Sigmoid colon (tissue), 7 donors: ENCODE data around the gene CFAP141. TPM values are rescaled to one million over a fixed set of nuclear protein-coding genes. Genes with fewer than 3 reads are reported as not detected.
"Not testable (repeated sequence)": the region's sequence is repeated elsewhere in the genome, so short reads cannot be mapped to it uniquely, and the experiment has no call there.

Experiments used
- DNase-seq: peaks from one replicate; pipeline ENCODE4 v3.0.0-alpha.2; 2019
- H3K27ac ChIP-seq, 4 donors: fragments of 200-600 bp; sonication (generic); one replicate each; pipeline ENCODE4 v1.5.1; 2016 to 2019; ENCODE audit warnings: mild to moderate bottlenecking in 1 of 4
- H3K27me3 ChIP-seq, 3 donors: fragments of 200-600 bp; sonication (generic); one replicate each; pipeline ENCODE4 v1.5.1; 2019; ENCODE audit warnings: mild to moderate bottlenecking in 1 of 3
- H3K36me3 ChIP-seq, 4 donors: fragments of 200-600 bp; sonication (generic); one replicate each; pipeline ENCODE4 v1.5.1; 2016 to 2019
- H3K4me1 ChIP-seq, 4 donors: fragments of 200-600 bp; sonication (generic); one replicate each; pipeline ENCODE4 v1.5.1; 2017 to 2019
- H3K4me3 ChIP-seq, 4 donors: fragments of 200-600 bp; sonication (generic); one replicate each; pipeline ENCODE4 v1.5.1; 2017 to 2019; ENCODE audit warnings: mild to moderate bottlenecking in 2 of 4, moderate library complexity in 1 of 4
- H3K9me3 ChIP-seq, 4 donors: fragments of 200-600 bp in 3 of 4; sonication (generic) in 3 of 4; one replicate each; pipeline versions ENCODE4 v1.5.1 to v1.6.1; 2013 to 2019
- EP300 ChIP-seq, 4 donors: sonication (generic); formaldehyde crosslinking; IDR thresholded peaks; one replicate each; pipeline ENCODE4 v1.6.1; 2017; ENCODE audit warnings: antibody characterized with exemption in 4 of 4
- POLR2A ChIP-seq, 2 donors: fragments of 450-650 bp; IDR thresholded peaks; one replicate each; pipeline ENCODE4 v1.6.1; 2016; ENCODE audit warnings: antibody characterized with exemption in 2 of 2, mild to moderate bottlenecking in 2 of 2, moderate library complexity in 2 of 2
- POLR2AphosphoS5 ChIP-seq, 4 donors: sonication (generic); formaldehyde crosslinking; IDR thresholded peaks; one replicate each; pipeline ENCODE4 v1.6.1; 2017; ENCODE audit warnings: antibody characterized with exemption in 4 of 4
- WGBS, 2 donors: extraction: QIAGEN DNeasy Blood & Tissue Kit; methylation state at CpG; one replicate each; pipeline ENCODE4 v1.1.7; 2013; 5-methylcytosine and 5-hydroxymethylcytosine counted together
- intact Hi-C: fragments of 100-400 bp; cut with DNase I; formaldehyde crosslinking; loops from one replicate; pipeline ENCODE4 v1.15.1; 2023
- polyA plus RNA-seq, 3 donors: library from polyadenylated mRNA; stranded (reverse); fragments of 200-250 nt; gene quantifications; one replicate each; pipeline ENCODE4 v1.2.3, GENCODE V29; 2013
- total RNA-seq, 4 donors: library from RNA; depleted of rRNA; stranded (reverse); fragments of >200 nt; gene quantifications; one replicate each; pipeline ENCODE4 v1.1.0, GENCODE V29; 2016
- TF ChIP-seq, protein P1 (sequence below), 4 experiments: fragments of 450-650 bp in 3 of 4; fragments of 200-600 bp in 1 of 4; IDR thresholded peaks; one replicate each; pipeline ENCODE4 v1.5.1; 2016 to 2019; ENCODE audit warnings: antibody characterized with exemption in 4 of 4, mild to moderate bottlenecking in 3 of 4, moderate library complexity in 2 of 4
- donor health status: healthy with polysubstance abuse.
- donor health status: Bipolar disorder and iron deficiency.
- donor health status: healthy.

The CFAP141 gene
- total and polyA plus RNA-seq, 7 donors = not detected

DNA sequence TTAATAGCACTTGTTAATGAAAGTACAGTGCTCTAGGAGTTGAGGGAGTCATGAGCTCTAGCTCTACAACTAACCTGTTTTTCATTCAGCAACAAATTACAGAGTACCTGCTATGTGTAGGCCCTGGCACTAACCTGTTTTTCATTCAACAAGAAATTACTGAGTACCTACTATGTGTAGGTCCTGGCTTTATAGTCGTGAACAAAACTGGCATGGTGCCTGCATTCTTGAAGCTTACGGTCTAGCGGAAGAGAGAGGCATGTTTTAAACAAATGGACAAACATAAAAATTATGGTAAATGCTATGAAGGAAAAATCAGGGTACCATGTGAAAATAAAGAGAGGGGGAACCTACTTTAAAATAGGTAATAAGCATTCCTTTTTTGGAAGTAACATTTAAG lies 12.4 kb upstream of the CFAP141 start:
- peaks cover 14 to 40% (median 18%) of the 10 kb centered on the region in 4 donors for H3K36me3 ChIP-seq
- H3K9me3 ChIP-seq = no peaks in the 10 kb centered on the region
- peaks cover 0 to 49% (median 42%) of the 10 kb centered on the region in 4 donors for H3K4me1 ChIP-seq
- no peaks in the 10 kb centered on the region for H3K27me3 ChIP-seq
- peak overlapping the region in 1 of 4 donors; percentile 80 for H3K4me3 ChIP-seq
- 67 to 79% methylated on average over 3 of the region's 3 CpGs for WGBS, 2 donors
- intact Hi-C loops = no loop called here
- TF ChIP-seq, protein P1, sequence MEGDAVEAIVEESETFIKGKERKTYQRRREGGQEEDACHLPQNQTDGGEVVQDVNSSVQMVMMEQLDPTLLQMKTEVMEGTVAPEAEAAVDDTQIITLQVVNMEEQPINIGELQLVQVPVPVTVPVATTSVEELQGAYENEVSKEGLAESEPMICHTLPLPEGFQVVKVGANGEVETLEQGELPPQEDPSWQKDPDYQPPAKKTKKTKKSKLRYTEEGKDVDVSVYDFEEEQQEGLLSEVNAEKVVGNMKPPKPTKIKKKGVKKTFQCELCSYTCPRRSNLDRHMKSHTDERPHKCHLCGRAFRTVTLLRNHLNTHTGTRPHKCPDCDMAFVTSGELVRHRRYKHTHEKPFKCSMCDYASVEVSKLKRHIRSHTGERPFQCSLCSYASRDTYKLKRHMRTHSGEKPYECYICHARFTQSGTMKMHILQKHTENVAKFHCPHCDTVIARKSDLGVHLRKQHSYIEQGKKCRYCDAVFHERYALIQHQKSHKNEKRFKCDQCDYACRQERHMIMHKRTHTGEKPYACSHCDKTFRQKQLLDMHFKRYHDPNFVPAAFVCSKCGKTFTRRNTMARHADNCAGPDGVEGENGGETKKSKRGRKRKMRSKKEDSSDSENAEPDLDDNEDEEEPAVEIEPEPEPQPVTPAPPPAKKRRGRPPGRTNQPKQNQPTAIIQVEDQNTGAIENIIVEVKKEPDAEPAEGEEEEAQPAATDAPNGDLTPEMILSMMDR (IDR thresholded peaks at IDR 0.05) = no peak
- no peak for TF ChIP-seq POLR2AphosphoS5 (IDR thresholded peaks at IDR 0.05)
- no peak for TF ChIP-seq EP300 (IDR thresholded peaks at IDR 0.05)
- TF ChIP-seq POLR2A (IDR thresholded peaks at IDR 0.05) = no peak
- no peak for DNase-seq
- H3K27ac ChIP-seq = peak overlapping the region in 1 of 4 donors; percentile 99

DNA sequence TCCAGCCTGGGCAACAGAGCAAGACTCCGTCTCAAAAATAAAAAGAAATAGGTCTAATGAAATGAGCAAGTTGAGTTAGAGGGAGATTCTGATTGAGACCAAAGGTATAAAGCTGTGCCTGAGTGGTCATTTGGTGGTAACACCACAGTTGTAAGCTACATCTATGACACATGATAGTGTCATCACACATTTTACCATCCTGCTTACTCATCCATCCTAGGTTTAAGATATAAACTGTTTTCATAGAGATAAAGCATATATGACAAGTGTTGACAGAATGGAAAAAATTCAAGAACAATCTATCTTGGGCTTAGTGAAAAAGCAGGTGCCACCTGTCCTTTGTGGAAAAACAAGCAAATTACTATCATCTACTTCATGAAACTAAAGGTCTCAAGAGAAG lies 7.1 kb upstream of the CFAP141 start:
- no peak for DNase-seq
- Histone ChIP-seq H3K27me3 (no peaks in the 10 kb centered on the region), H3K9me3 (no peaks in the 10 kb centered on the region), H3K36me3 (peaks cover 49 to 88% (median 59%) of the 10 kb centered on the region in 4 donors), H3K4me1 (peaks cover 0 to 16% (median 7%) of the 10 kb centered on the region in 4 donors), H3K4me3 (no peak overlapping the region), H3K27ac (no peak overlapping the region)
- 95 to 96% methylated on average over 1 of the region's 1 CpG for WGBS, 2 donors
- intact Hi-C loops = no loop called here
- TF ChIP-seq, protein P1 (IDR thresholded peaks at IDR 0.05) = no peak
- no peak for TF ChIP-seq POLR2AphosphoS5 (IDR thresholded peaks at IDR 0.05)
- no peak for TF ChIP-seq POLR2A (IDR thresholded peaks at IDR 0.05)
- TF ChIP-seq EP300 (IDR thresholded peaks at IDR 0.05) = no peak

GRCh38 chr1:154212083-154212482 lies 6.0 kb upstream of the CFAP141 start:
- Histone ChIP-seq H3K36me3 (peaks cover 48 to 88% (median 58%) of the 10 kb centered on the region in 4 donors), H3K9me3 (no peaks in the 10 kb centered on the region), H3K27ac (no peak overlapping the region), H3K4me3 (no peak overlapping the region), H3K27me3 (no peaks in the 10 kb centered on the region), H3K4me1 (peaks cover 0 to 6% (median 0%) of the 10 kb centered on the region in 4 donors)
- no peak for DNase-seq
- no peak for TF ChIP-seq POLR2A (IDR thresholded peaks at IDR 0.05)
- TF ChIP-seq, protein P1 (IDR thresholded peaks at IDR 0.05) = no peak
- intact Hi-C loops = no loop called here
- WGBS, 2 donors = 93 to 98% methylated on average over 10 of the region's 10 CpGs

GRCh38 chr1:154208677-154209388 lies 2.7 kb upstream of the CFAP141 start:
- Histone ChIP-seq H3K27me3 (no peaks in the 10 kb centered on the region), H3K27ac (no peak overlapping the region), H3K36me3 (peaks cover 62 to 88% (median 67%) of the 10 kb centered on the region in 4 donors), H3K4me1 (no peaks in the 10 kb centered on the region), H3K9me3 (no peaks in the 10 kb centered on the region), H3K4me3 (no peak overlapping the region)
- WGBS, 2 donors = 92 to 96% methylated on average over 5 of the region's 5 CpGs
- intact Hi-C loops = no loop called here
- no peak for DNase-seq
- TF ChIP-seq, protein P1 (IDR thresholded peaks at IDR 0.05) = no peak
- TF ChIP-seq EP300 (IDR thresholded peaks at IDR 0.05) (no peak), POLR2A (IDR thresholded peaks at IDR 0.05) (no peak)

- H3K36me3 ChIP-seq = peaks cover 48 to 72% (median 53%) of the 10 kb centered on the region in 4 donors
- 88 to 89% methylated on average over 9 of the region's 9 CpGs for WGBS, 2 donors
- no peaks in the 10 kb centered on the region for H3K4me1 ChIP-seq
- H3K27me3 ChIP-seq = no peaks in the 10 kb centered on the region
- no peak overlapping the region for H3K27ac ChIP-seq
- intact Hi-C loops = no loop called here
- no peaks in the 10 kb centered on the region for H3K9me3 ChIP-seq
- no peak for DNase-seq
- TF ChIP-seq EP300 (IDR thresholded peaks at IDR 0.05) = no peak
- no peak for TF ChIP-seq POLR2A (IDR thresholded peaks at IDR 0.05)
- no peak for TF ChIP-seq POLR2AphosphoS5 (IDR thresholded peaks at IDR 0.05)
- TF ChIP-seq, protein P1 (IDR thresholded peaks at IDR 0.05) = no peak
- no peak overlapping the region for H3K4me3 ChIP-seq
These were observed 1.1 kb upstream of the CFAP141 start for GRCh38 chr1:154207262-154207661.

DNA sequence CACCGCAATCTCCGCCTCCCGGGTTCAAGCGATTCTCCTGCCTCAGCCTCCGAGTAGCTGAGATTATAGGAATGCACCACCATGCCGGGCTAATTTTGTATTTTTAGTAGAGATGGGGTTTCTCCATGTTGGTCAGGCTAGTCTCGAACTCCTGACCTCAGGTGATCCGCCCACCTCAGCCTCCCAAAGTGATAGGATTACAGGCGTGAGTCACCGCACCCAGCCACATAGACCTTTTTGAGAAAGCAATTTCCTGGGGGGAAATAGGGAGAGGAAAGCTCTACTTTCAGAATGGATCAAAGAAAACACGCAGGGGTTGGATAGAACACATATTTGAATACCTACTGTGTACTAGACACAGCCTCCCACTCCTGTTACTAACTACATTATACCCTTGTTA lies 355 bp downstream of the CFAP141 start:
- H3K36me3 ChIP-seq = peaks cover 35 to 58% (median 41%) of the 10 kb centered on the region in 4 donors
- DNase-seq, H3K9me3 ChIP-seq, H3K27ac ChIP-seq, H3K4me1 ChIP-seq, intact Hi-C loops, H3K27me3 ChIP-seq, H3K4me3 ChIP-seq: not testable (repeated sequence)
- WGBS, 2 donors = 91 to 94% methylated on average over 11 of the region's 11 CpGs
